MM.1S (cell line): ENCODE results near the gene CNIH3.

Experiments
- CTCF ChIP-seq: fragments of 300-600 bp; sonication (generic); IDR thresholded peaks from 2 replicates; pipeline ENCODE4 v1.5.1; 2016; ENCODE audit warnings: antibody characterized with exemption, low read length, mixed read lengths
- EZH2 ChIP-seq: fragments of 300-600 bp; sonication (generic); optimal IDR thresholded peaks from 2 replicates; pipeline ENCODE3; 2017; ENCODE audit warnings: low read depth, mild to moderate bottlenecking, antibody characterized with exemption, low read length, mixed read lengths

GRCh38 chr1:224733027-224733911 is 117.2 kb downstream of the CNIH3 start:
- TF ChIP-seq CTCF (no peak), EZH2 (no peak)
